ENCODE results near the gene POMT1. TPM values are rescaled to one million over a fixed set of nuclear protein-coding genes. Genes with fewer than 3 reads are reported as not detected.

The POMT1 gene
- total RNA-seq, 1 experiment from 2014 or later = 34.1 TPM

DNA sequence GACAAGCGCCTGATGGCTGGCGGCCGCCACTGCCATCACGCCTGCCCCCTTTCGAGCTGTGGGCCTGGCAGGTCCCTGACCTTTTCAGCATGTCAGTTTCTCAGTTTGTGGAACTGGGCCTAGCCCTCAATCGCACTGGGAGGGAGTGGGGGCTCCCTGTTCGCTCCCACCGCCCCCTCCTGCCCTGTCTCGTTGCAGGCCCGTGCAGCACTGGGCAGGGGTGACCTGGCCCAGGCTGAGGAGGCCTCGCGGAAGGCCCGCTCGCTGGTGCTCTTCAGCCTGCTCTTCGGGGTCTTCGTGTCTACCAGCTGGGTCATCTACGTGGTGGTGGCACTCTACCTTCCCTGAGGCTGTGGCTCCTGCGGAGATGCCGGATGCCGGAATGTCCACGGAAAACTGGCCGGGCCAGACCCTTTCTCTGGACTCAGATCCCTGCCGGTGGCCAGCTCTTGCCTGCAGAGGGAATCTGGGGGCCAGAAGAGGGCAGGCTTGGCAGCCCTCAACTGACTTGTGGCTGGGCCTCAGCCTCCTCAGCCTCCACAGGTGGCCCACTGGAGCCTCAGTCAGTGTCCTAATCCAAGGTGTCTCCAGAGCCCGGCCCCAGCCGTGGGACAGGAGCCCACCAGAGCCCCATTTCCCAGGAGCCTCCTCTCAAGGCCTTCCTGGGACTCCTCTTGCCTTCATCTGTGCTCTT is 55.3 kb downstream of the POMT1 start:
- H3K4me1 Mint-ChIP-seq = peaks cover 9 to 10% of the 10 kb centered on the region in 2 experiments
- H3K23ac ChIP-seq (ENCODE audit: insufficient read length, low read depth, low read length) = no peak overlapping the region
- no peak overlapping the region for H3K27ac ChIP-seq (ENCODE audit: insufficient read length, low read depth, low read length)
- no peaks in the 10 kb centered on the region for H3K23me2 ChIP-seq (ENCODE audit: insufficient read length, low read depth, low read length, poor library complexity, severe bottlenecking)
- H2BK12ac ChIP-seq (ENCODE audit: insufficient read length, low read depth, low read length) = no peak overlapping the region
- no peak overlapping the region for H2BK5ac ChIP-seq (ENCODE audit: insufficient read length, low read length)
- TF ChIP-seq, protein P1, sequence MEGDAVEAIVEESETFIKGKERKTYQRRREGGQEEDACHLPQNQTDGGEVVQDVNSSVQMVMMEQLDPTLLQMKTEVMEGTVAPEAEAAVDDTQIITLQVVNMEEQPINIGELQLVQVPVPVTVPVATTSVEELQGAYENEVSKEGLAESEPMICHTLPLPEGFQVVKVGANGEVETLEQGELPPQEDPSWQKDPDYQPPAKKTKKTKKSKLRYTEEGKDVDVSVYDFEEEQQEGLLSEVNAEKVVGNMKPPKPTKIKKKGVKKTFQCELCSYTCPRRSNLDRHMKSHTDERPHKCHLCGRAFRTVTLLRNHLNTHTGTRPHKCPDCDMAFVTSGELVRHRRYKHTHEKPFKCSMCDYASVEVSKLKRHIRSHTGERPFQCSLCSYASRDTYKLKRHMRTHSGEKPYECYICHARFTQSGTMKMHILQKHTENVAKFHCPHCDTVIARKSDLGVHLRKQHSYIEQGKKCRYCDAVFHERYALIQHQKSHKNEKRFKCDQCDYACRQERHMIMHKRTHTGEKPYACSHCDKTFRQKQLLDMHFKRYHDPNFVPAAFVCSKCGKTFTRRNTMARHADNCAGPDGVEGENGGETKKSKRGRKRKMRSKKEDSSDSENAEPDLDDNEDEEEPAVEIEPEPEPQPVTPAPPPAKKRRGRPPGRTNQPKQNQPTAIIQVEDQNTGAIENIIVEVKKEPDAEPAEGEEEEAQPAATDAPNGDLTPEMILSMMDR (conservative IDR thresholded peaks at IDR 0.05) = no peak
- DNase-seq = no peak
- no peak overlapping the region for H3K9ac ChIP-seq (ENCODE audit: extremely low read depth, insufficient read length, low read length)
- no peak overlapping the region for H2AK5ac ChIP-seq (ENCODE audit: insufficient read length, low read length)
- H3K27me3 ChIP-seq (ENCODE audit: insufficient read depth, low read length) = peaks cover 5% of the 10 kb centered on the region; the same call in 1 of the 2 replicates
- no peaks in the 10 kb centered on the region for H4K20me1 ChIP-seq (ENCODE audit: control insufficient read depth, insufficient read depth, insufficient read length)
- no peak overlapping the region for H3K56ac ChIP-seq (ENCODE audit: insufficient read length, low read depth, low read length)
- H4K91ac ChIP-seq (ENCODE audit: insufficient read length, low read depth, low read length) = no peak overlapping the region
- H3K4me1 ChIP-seq (ENCODE audit: insufficient read depth, low read length) = no peaks in the 10 kb centered on the region
- no CpG with 5 or more reads among the region's 25 CpGs for WGBS (ENCODE audit: extremely low coverage, insufficient read length, low lambda C conversion rate)
- H2BK15ac ChIP-seq (ENCODE audit: low read depth, low read length) = no peak overlapping the region
- H3K18ac ChIP-seq (ENCODE audit: insufficient read length, low read depth, low read length) = no peak overlapping the region
- H3K4me2 ChIP-seq (ENCODE audit: insufficient read depth, insufficient read length, low read length) = no peak overlapping the region
- no peaks in the 10 kb centered on the region for H3K79me1 ChIP-seq (ENCODE audit: insufficient read depth, low read depth, low read length, poor library complexity, severe bottlenecking)
- no peak overlapping the region for H2BK20ac ChIP-seq (ENCODE audit: low read depth, low read length, poor library complexity, severe bottlenecking)
- peaks cover 5 to 14% (median 6%) of the 10 kb centered on the region in 3 experiments; a peak in 5 of 7 replicates for H3K36me3 Mint-ChIP-seq (ENCODE audit: insufficient read depth in 1 of 3, low read depth in 3 of 3)
- H2AFZ ChIP-seq (ENCODE audit: low read length) = no peak overlapping the region
- no peak overlapping the region for H4K8ac ChIP-seq (replicated peaks; ENCODE audit: insufficient read length, low read depth, low read length)
- no peak overlapping the region for H2BK120ac ChIP-seq (ENCODE audit: low read depth, low read length, poor library complexity, severe bottlenecking)
- no peak overlapping the region for H3K4me3 Mint-ChIP-seq
- H3K27me3 Mint-ChIP-seq (ENCODE audit: low read depth) = peaks cover 39% of the 10 kb centered on the region
- H3T11ph ChIP-seq (ENCODE audit: low read length) = no peak overlapping the region
- no peak overlapping the region for H3K4ac ChIP-seq (ENCODE audit: low read depth, low read length)
- H3K79me2 ChIP-seq (ENCODE audit: insufficient read depth, low read length) = no peaks in the 10 kb centered on the region
- no peak overlapping the region for H3K14ac ChIP-seq (ENCODE audit: insufficient read depth, low read length)
- peaks cover 27 to 33% of the 10 kb centered on the region in 2 experiments for H3K9me3 Mint-ChIP-seq
- H3K9me3 ChIP-seq (ENCODE audit: control insufficient read depth, low read depth, low read length) = peaks cover 6% of the 10 kb centered on the region
- H4K5ac ChIP-seq (ENCODE audit: insufficient read length, low read depth, low read length) = no peak overlapping the region
- H3K27ac Mint-ChIP-seq = no peak overlapping the region

Data from H9 (cell line).